ENCODE measurements around the gene CDC5L. TPM values are rescaled to one million over a fixed set of nuclear protein-coding genes. Genes with fewer than 3 reads are reported as not detected.
A peak's percentile ranks its signal among the peaks of the same experiment; 100 is the strongest.

CDC5L gene
- total RNA-seq, 5 donors from 2014 or later (not counting 1 experiment from before 2014, with no cell fraction given) = 16.9 to 18.8 (median 17.9) TPM

DNA sequence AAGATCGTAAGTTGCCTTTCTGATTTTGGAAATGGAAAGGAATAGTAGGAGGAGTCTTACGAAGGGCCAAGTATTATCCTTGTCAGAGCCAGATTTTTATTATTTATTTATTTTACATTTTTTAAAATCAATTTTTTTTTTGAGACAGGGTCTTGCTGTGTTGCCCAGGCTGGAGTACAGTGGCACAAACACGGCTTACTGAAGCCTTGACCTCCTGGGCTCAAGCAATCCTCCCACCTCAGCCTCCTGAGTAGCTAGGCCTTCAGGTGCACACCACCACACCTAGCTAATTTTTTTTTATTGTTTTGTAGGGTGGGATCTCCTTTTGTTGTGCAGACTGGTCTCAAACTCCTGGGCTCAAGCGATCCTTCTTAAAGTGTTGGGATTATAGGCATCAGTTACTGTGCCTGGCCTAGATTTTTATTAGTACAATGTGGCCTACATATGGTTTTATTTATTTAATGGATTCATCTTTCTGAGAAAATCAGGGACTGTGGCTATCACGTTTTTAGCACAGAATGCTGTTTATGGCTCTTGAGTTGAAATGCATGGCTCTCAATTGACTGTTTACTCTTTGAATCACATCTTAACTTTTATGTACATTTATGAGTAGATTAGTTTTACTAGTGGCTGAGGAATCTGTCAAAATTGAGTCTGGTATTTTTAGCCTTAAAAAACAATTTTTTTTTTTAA, 16.7 kb downstream of the CDC5L start:
- no peaks in the 10 kb centered on the region for H3K27me3 ChIP-seq (replicated peaks in 1 of 2; ENCODE audit: control insufficient read depth in 2 of 2, extremely low read depth in 1 of 2, insufficient read depth in 2 of 2, low read length in 1 of 2)
- ChIA-PET POLR2A (no interaction called here), CTCF (no interaction called here)
- no CpG with 5 or more reads among the region's 5 CpGs for WGBS (ENCODE audit: insufficient coverage)
- no peak overlapping the region for H3K4me3 ChIP-seq (ENCODE audit: control insufficient read depth in 1 of 2, extremely low read depth in 1 of 2, low read length in 1 of 2)
- H3K36me3 Mint-ChIP-seq = peaks cover 73% of the 10 kb centered on the region
- H3K4me1 ChIP-seq (ENCODE audit: control insufficient read depth in 1 of 2, extremely low read depth in 1 of 2, insufficient read depth in 2 of 2, low read length in 2 of 2) = peaks cover 0 to 3% of the 10 kb centered on the region in 2 experiments
- H3K4me3 Mint-ChIP-seq = no peak overlapping the region
- peaks cover 27 to 48% (median 45%) of the 10 kb centered on the region in 3 donors for H3K4me1 Mint-ChIP-seq
- H3K27ac ChIP-seq (ENCODE audit: low read length) = no peak overlapping the region
- ATAC-seq (replicated peaks in 1 of 4) = no peak
- H3K27ac Mint-ChIP-seq = no peak overlapping the region
- no peaks in the 10 kb centered on the region for H3K27me3 Mint-ChIP-seq
- H3K9me3 Mint-ChIP-seq = no peaks in the 10 kb centered on the region
- no peak for DNase-seq
- H3K36me3 ChIP-seq (ENCODE audit: control insufficient read depth in 2 of 2, extremely low read depth in 1 of 2, insufficient read depth in 1 of 2, low read length in 1 of 2) = peaks cover 13 to 64% of the 10 kb centered on the region in 2 donors
- H3K9me3 ChIP-seq = no peaks in the 10 kb centered on the region

DNA sequence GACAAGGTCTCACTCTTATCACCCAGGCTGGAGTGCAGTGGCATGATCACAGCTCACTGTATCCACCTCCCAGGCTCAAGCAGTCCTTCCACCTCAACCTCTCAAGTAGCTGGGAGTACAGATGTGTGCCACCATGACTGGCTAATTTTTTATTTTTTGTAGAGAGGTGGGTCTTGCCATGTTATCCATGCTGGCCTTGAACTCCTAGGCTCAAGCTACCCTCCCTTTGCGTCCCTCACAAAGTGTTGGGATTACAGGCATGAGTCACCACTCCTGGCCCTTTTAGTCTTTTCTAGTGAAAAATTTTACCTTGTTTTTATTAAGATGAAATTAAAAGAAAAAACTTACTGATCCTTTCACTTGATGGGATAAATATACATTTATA, 17.2 kb downstream of the CDC5L start:
- WGBS (ENCODE audit: insufficient coverage) = no CpG with 5 or more reads among the region's 1 CpG
- H3K27me3 Mint-ChIP-seq = no peaks in the 10 kb centered on the region
- ATAC-seq (replicated peaks in 1 of 4) = no peak
- no peak overlapping the region for H3K27ac Mint-ChIP-seq
- Histone ChIP-seq H3K36me3 (ENCODE audit: control insufficient read depth in 2 of 2, extremely low read depth in 1 of 2, insufficient read depth in 1 of 2, low read length in 1 of 2) (peaks cover 13 to 66% of the 10 kb centered on the region in 2 donors), H3K4me3 (ENCODE audit: control insufficient read depth in 1 of 2, extremely low read depth in 1 of 2, low read length in 1 of 2) (no peak overlapping the region), H3K27me3 (replicated peaks in 1 of 2; ENCODE audit: control insufficient read depth in 2 of 2, extremely low read depth in 1 of 2, insufficient read depth in 2 of 2, low read length in 1 of 2) (no peaks in the 10 kb centered on the region), H3K9me3 (no peaks in the 10 kb centered on the region), H3K27ac (ENCODE audit: low read length) (no peak overlapping the region), H3K4me1 (ENCODE audit: control insufficient read depth in 1 of 2, extremely low read depth in 1 of 2, insufficient read depth in 2 of 2, low read length in 2 of 2) (peaks cover 0 to 3% of the 10 kb centered on the region in 2 experiments)
- ChIA-PET CTCF (no interaction called here), POLR2A (no interaction called here)
- no peak overlapping the region for H3K4me3 Mint-ChIP-seq
- DNase-seq = no peak
- H3K36me3 Mint-ChIP-seq = peaks cover 74% of the 10 kb centered on the region
- peaks cover 0 to 1% (median 0%) of the 10 kb centered on the region in 3 donors for H3K9me3 Mint-ChIP-seq
- H3K4me1 Mint-ChIP-seq = peaks cover 27 to 49% (median 47%) of the 10 kb centered on the region in 3 donors

DNA sequence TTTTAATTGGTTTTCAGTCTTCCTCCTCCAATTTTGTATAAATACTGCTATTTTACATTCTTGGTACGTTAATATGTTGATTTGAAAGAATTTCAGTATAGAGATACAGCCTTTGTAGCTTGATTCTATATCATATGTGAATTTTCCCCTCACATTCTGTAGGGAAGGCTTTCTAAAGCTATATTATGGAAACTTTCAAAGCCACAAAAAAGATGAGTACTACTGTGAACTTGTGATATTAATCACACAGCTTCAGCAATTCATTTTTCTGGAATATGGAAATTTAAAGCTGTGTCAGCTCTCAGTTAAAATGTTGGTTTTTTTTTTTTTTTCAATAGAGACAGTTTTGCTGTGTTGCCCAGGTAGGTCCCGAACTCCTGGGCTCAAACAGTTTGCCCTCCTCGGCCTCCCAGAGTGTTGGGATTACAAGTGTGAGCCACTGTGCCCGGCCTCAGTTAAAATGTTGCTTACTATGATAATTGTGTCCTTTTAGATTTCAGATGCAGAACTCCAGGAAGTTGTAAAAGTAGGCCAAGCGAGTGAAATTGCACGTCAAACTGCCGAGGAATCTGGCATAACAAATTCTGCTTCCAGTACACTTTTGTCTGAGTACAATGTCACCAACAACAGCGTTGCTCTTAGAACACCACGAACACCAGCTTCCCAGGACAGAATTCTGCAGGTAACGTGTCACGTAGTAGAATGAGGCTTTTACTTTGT, 20.6 kb downstream of the CDC5L start:
- 76% methylated on average over 7 of the region's 11 CpGs for WGBS (ENCODE audit: insufficient coverage)
- Mint-ChIP-seq H3K27me3 (no peaks in the 10 kb centered on the region), H3K9me3 (peaks cover 0 to 4% (median 3%) of the 10 kb centered on the region in 3 donors), H3K4me3 (no peak overlapping the region), H3K36me3 (peaks cover 82% of the 10 kb centered on the region), H3K4me1 (peaks cover 42 to 47% (median 44%) of the 10 kb centered on the region in 3 donors), H3K27ac (no peak overlapping the region)
- Histone ChIP-seq H3K36me3 (ENCODE audit: control insufficient read depth in 2 of 2, extremely low read depth in 1 of 2, insufficient read depth in 1 of 2, low read length in 1 of 2) (peaks cover 17 to 75% of the 10 kb centered on the region in 2 donors), H3K4me1 (ENCODE audit: control insufficient read depth in 1 of 2, extremely low read depth in 1 of 2, insufficient read depth in 2 of 2, low read length in 2 of 2) (no peaks in the 10 kb centered on the region), H3K27me3 (replicated peaks in 1 of 2; ENCODE audit: control insufficient read depth in 2 of 2, extremely low read depth in 1 of 2, insufficient read depth in 2 of 2, low read length in 1 of 2) (no peaks in the 10 kb centered on the region), H3K27ac (ENCODE audit: low read length) (no peak overlapping the region), H3K9me3 (no peaks in the 10 kb centered on the region), H3K4me3 (ENCODE audit: control insufficient read depth in 1 of 2, extremely low read depth in 1 of 2, low read length in 1 of 2) (no peak overlapping the region)
- CTCF ChIA-PET = interaction anchor here (0.7 to 1.1 kb wide), 4 partner anchors 39 to 651 kb away, joined by 3 to 6 read pairs (median 4); no protein-coding TSS in a partner anchor
- ATAC-seq (replicated peaks in 1 of 4) (no peak), DNase-seq (no peak)
- POLR2A ChIA-PET = interaction anchor here (0.6 to 1.0 kb wide), 3 partner anchors 11 to 1947 kb away, joined by 3 to 4 read pairs (median 4); partner anchors contain the start of gene CDC5L (in 1 of the 2)

DNA sequence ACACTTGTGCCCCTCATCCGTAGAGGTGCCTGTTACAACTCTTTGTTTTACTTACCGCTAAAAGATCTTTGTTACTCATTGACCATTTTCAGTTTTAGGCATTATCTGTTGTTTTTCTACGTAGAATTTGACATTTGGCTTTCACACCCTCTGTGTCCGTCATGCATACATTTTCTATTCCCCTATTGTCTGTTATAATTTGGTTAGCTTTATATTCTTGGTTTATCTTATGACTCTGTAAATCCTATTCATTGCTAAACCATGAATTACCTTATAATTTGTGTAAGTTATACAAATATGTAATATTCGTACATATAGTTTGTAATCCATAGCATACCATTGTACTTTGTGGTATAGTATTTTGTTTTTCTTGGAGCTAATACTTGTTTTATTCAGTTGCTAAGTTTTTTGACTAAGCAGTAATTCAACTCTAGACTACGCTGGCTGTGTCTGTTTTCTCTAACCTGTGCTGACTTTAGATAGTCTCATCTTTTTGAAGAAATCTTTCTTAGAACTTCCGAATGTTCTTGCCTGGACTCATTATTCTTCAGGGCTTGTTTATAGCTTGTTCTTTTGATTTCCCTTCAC, 21.8 kb downstream of the CDC5L start:
- H3K27me3 ChIP-seq (replicated peaks in 1 of 2; ENCODE audit: control insufficient read depth in 2 of 2, extremely low read depth in 1 of 2, insufficient read depth in 2 of 2, low read length in 1 of 2) = no peaks in the 10 kb centered on the region
- DNase-seq (no peak), ATAC-seq (replicated peaks in 1 of 4) (no peak)
- Mint-ChIP-seq H3K4me3 (no peak overlapping the region), H3K4me1 (peaks cover 41 to 48% (median 46%) of the 10 kb centered on the region in 3 donors), H3K27me3 (no peaks in the 10 kb centered on the region), H3K9me3 (peaks cover 0 to 4% (median 3%) of the 10 kb centered on the region in 3 donors), H3K36me3 (peaks cover 79% of the 10 kb centered on the region), H3K27ac (no peak overlapping the region)
- POLR2A ChIA-PET = interaction anchor here in 1 of 2 donors (0.6 kb wide), 1 partner anchor 632 kb away, joined by 3 read pairs; no protein-coding TSS in a partner anchor
- H3K4me1 ChIP-seq (ENCODE audit: control insufficient read depth in 1 of 2, extremely low read depth in 1 of 2, insufficient read depth in 2 of 2, low read length in 2 of 2) = no peaks in the 10 kb centered on the region
- no peak overlapping the region for H3K27ac ChIP-seq (ENCODE audit: low read length)
- no peak overlapping the region for H3K4me3 ChIP-seq (ENCODE audit: control insufficient read depth in 1 of 2, extremely low read depth in 1 of 2, low read length in 1 of 2)
- WGBS (ENCODE audit: insufficient coverage) = 76% methylated on average over 3 of the region's 7 CpGs
- no peaks in the 10 kb centered on the region for H3K9me3 ChIP-seq
- CTCF ChIA-PET = interaction anchor here (0.5 to 1.1 kb wide), 5 partner anchors 9 to 1040 kb away, joined by 3 read pairs; partner anchors contain the start of gene ZNF318 (in 1 of the 2)
- peaks cover 13 to 77% of the 10 kb centered on the region in 2 donors for H3K36me3 ChIP-seq (ENCODE audit: control insufficient read depth in 2 of 2, extremely low read depth in 1 of 2, insufficient read depth in 1 of 2, low read length in 1 of 2)

DNA sequence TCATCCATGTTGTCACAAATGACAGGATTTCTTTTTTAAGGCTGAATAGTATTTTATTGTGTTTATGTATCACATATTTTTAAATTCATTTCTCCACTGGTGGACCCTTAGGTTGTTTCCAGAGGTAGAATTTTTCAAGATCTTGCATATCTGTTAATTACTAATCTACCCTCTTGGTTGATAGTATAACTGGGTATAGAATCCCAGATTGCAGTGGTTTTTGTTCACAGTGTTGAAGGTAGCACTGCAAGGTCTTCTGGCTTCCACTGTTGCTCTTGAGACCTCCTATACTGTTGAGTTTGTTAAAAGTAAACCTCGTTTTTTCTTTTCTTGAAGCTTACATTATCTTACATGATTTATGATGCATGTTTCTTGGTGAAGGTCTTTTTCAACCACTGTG, 22.9 kb downstream of the CDC5L start:
- no peaks in the 10 kb centered on the region for H3K27me3 ChIP-seq (replicated peaks in 1 of 2; ENCODE audit: control insufficient read depth in 2 of 2, extremely low read depth in 1 of 2, insufficient read depth in 2 of 2, low read length in 1 of 2)
- no peak for DNase-seq
- peaks cover 0 to 4% (median 3%) of the 10 kb centered on the region in 3 donors for H3K9me3 Mint-ChIP-seq
- H3K27me3 Mint-ChIP-seq = no peaks in the 10 kb centered on the region
- peaks cover 80% of the 10 kb centered on the region for H3K36me3 Mint-ChIP-seq
- H3K27ac ChIP-seq (ENCODE audit: low read length) = no peak overlapping the region
- H3K4me1 Mint-ChIP-seq = peaks cover 45 to 55% (median 52%) of the 10 kb centered on the region in 3 donors
- peaks cover 13 to 74% of the 10 kb centered on the region in 2 donors for H3K36me3 ChIP-seq (ENCODE audit: control insufficient read depth in 2 of 2, extremely low read depth in 1 of 2, insufficient read depth in 1 of 2, low read length in 1 of 2)
- POLR2A ChIA-PET = interaction anchor here in 1 of 2 donors (0.6 kb wide), 1 partner anchor 17 kb away, joined by 6 read pairs; no protein-coding TSS in a partner anchor
- CTCF ChIA-PET = interaction anchor here in 1 of 2 donors (0.6 kb wide), 2 partner anchors 28 to 1016 kb away, joined by 3 to 4 read pairs; no protein-coding TSS in a partner anchor
- H3K4me1 ChIP-seq (ENCODE audit: control insufficient read depth in 1 of 2, extremely low read depth in 1 of 2, insufficient read depth in 2 of 2, low read length in 2 of 2) = peaks cover 0 to 4% of the 10 kb centered on the region in 2 experiments
- H3K9me3 ChIP-seq = no peaks in the 10 kb centered on the region
- no peak overlapping the region for H3K27ac Mint-ChIP-seq
- no peak overlapping the region for H3K4me3 Mint-ChIP-seq
- no peak for ATAC-seq (replicated peaks in 1 of 4)
- H3K4me3 ChIP-seq (ENCODE audit: control insufficient read depth in 1 of 2, extremely low read depth in 1 of 2, low read length in 1 of 2) = no peak overlapping the region
- no CpG with 5 or more reads among the region's 1 CpG for WGBS (ENCODE audit: insufficient coverage)

DNA sequence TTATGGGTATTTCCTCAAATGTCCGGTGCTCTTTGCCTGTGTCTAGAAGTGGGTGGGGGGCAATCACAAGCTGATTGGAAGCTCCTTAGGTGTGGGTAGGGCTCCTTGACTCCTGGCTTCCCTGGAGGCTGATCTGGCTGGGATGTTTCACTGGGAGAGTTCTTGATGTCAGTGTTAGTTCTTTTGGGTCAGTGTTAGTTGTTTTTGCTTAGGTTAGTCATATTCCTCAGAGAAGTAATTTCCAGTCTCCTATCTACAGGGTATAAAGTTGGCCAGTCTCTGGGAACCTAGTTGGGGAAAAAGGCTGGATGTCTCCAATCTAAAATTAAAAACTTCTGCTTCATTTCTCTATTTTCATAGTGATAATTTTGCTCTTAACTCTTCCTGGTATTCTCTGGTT, 23.6 kb downstream of the CDC5L start:
- no peak overlapping the region for H3K4me3 Mint-ChIP-seq
- H3K9me3 ChIP-seq = no peaks in the 10 kb centered on the region
- H3K4me3 ChIP-seq (ENCODE audit: control insufficient read depth in 1 of 2, extremely low read depth in 1 of 2, low read length in 1 of 2) = no peak overlapping the region
- ATAC-seq (replicated peaks in 1 of 4) (no peak), DNase-seq (no peak)
- H3K27ac Mint-ChIP-seq = peak overlapping the region in 1 of 2 donors; percentile 53
- peaks cover 0 to 4% of the 10 kb centered on the region in 2 experiments for H3K4me1 ChIP-seq (ENCODE audit: control insufficient read depth in 1 of 2, extremely low read depth in 1 of 2, insufficient read depth in 2 of 2, low read length in 2 of 2)
- H3K27ac ChIP-seq (ENCODE audit: low read length) = no peak overlapping the region
- H3K9me3 Mint-ChIP-seq = peaks cover 0 to 4% (median 3%) of the 10 kb centered on the region in 3 donors
- 100% methylated on average over 1 of the region's 1 CpG for WGBS (ENCODE audit: insufficient coverage)
- H3K27me3 ChIP-seq (replicated peaks in 1 of 2; ENCODE audit: control insufficient read depth in 2 of 2, extremely low read depth in 1 of 2, insufficient read depth in 2 of 2, low read length in 1 of 2) = no peaks in the 10 kb centered on the region
- CTCF ChIA-PET = interaction anchor here in 1 of 2 donors (0.6 kb wide), 1 partner anchor 1015 kb away, joined by 4 read pairs; no protein-coding TSS in a partner anchor
- H3K36me3 Mint-ChIP-seq = peaks cover 79% of the 10 kb centered on the region
- peaks cover 52 to 63% (median 57%) of the 10 kb centered on the region in 3 donors for H3K4me1 Mint-ChIP-seq
- H3K36me3 ChIP-seq (ENCODE audit: control insufficient read depth in 2 of 2, extremely low read depth in 1 of 2, insufficient read depth in 1 of 2, low read length in 1 of 2) = peaks cover 13 to 79% of the 10 kb centered on the region in 2 donors
- no peaks in the 10 kb centered on the region for H3K27me3 Mint-ChIP-seq
- POLR2A ChIA-PET = no interaction called here
